22Rv1 (cell line): ENCODE results near the gene SUSD4.

Experiments used
- CTCF ChIP-seq: fragments of 450-650 bp; IDR thresholded peaks from 2 replicates; pipeline ENCODE4 v1.5.1; 2017; ENCODE audit warnings: mild to moderate bottlenecking
- ZFX ChIP-seq: fragments of 450-650 bp; IDR thresholded peaks from 2 replicates; pipeline ENCODE4 v1.6.1; 2017; ENCODE audit warnings: antibody characterized with exemption, borderline replicate concordance

DNA sequence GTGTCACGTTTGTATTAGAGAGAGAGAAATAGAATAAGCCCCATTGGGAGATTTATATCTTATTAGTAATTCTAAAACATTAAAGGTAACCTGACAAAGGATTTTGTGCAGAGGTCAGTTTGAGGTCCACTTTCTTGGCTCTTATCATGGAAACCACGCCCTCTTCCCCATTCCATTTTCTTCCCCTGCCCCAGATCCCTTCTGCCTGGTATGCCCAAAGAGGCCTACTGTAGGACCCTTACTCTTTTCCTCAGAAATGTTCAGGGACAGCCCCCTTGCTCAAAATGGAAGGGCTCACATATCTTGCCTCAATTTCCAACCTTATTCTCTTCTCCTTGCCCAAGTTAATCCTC is 38.8 kb upstream of the SUSD4 start:
- TF ChIP-seq CTCF (no peak), ZFX (no peak)
